Measurements from ENCODE around the gene MLLT1.

GRCh38 chr19:6247007-6247288 lies 32.8 kb downstream of the MLLT1 start:
- TF ChIP-seq CTCF (IDR thresholded peaks at IDR 0.05) (no peak), POLR2A (IDR thresholded peaks at IDR 0.05) (no peak)

Data from uterus (tissue), 2 donors.